Choroid plexus epithelial cell (primary cell): Measurements from ENCODE around the gene NXPH3.
"Not testable (repeated sequence)": the region's sequence is repeated elsewhere in the genome, so short reads cannot be mapped to it uniquely, and the experiment has no call there.

Source experiments
- DNase-seq: peaks from one replicate; pipeline ENCODE4 v3.0.0-alpha.2; 2010; ENCODE audit warnings: low read depth
- H3K4me3 ChIP-seq: 2 replicates; pipeline ENCODE4 v1.5.1; 2011; ENCODE audit warnings: low read depth, mild to moderate bottlenecking, control low read depth, low read length, moderate library complexity
- TF ChIP-seq, protein P1 (sequence below): conservative IDR thresholded peaks from 2 replicates; pipeline ENCODE4 v1.5.1; 2011; ENCODE audit warnings: low read depth, mild to moderate bottlenecking, control low read depth, inconsistent platforms, low read length, moderate library complexity

The NXPH3 gene

DNA sequence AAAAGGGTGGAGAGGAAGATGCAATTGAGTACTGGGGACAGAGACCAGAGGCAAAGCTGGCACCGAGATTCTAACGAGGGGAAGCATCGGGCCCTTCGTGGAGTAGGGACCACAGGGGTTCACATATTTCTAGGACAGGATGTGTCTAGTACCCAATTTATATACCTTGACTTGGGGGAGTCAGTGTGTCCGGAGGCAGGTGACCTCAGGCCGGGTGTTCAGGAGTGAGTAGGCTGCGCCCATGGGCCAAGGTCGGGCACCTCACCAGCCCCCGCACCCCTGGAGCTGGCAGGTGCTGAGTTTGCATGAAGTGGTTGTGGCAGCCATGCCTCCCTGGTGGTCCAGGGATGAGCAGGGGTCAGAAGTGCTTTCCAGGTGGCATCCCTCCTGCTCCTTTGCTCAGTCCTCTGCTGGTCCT, 8.6 kb upstream of the NXPH3 start:
- H3K4me3 ChIP-seq, result no peak overlapping the region
- TF ChIP-seq, protein P1, sequence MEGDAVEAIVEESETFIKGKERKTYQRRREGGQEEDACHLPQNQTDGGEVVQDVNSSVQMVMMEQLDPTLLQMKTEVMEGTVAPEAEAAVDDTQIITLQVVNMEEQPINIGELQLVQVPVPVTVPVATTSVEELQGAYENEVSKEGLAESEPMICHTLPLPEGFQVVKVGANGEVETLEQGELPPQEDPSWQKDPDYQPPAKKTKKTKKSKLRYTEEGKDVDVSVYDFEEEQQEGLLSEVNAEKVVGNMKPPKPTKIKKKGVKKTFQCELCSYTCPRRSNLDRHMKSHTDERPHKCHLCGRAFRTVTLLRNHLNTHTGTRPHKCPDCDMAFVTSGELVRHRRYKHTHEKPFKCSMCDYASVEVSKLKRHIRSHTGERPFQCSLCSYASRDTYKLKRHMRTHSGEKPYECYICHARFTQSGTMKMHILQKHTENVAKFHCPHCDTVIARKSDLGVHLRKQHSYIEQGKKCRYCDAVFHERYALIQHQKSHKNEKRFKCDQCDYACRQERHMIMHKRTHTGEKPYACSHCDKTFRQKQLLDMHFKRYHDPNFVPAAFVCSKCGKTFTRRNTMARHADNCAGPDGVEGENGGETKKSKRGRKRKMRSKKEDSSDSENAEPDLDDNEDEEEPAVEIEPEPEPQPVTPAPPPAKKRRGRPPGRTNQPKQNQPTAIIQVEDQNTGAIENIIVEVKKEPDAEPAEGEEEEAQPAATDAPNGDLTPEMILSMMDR, result no peak
- DNase-seq, result no peak

DNA sequence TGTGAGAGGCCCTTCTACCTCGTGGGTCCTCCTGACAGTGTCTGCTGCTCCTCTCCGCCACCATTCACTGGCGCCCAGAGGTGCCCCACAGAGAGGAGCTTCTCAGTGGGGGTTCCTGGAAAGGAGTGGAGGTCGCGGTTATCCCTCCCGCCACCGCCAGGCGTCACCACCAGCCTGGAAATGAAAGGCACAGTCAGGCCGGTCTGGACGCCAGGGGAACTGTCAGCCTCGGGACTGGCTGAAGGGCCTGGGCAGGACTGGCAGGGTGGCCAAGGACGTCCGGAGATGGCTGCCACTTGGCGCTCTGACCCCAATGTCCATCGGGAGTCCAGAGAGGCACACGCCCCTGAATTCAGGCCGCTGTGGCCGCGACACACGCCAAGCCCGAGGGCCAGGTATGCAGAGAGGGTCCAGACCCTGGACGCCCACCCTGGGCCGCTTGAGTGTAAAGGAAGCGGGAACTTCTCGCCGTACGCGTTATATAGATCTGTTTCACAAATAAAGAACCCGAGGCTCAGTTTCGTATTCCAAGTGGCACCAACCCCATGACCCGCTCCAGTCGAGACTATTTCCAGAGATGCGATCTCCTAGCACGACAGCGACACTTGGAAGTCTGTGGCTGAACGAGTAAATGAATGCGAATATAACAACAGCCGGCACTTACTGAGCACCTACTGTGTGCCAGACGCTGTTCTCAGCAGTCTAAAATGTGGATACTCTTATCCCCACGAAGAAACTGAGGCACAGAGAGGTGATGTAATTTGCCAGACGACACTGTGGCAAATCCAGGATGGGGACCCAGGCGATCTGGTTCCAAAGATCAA, 7.6 kb upstream of the NXPH3 start:
- TF ChIP-seq, protein P1, result peak; percentile 93
- DNase-seq, result peak; percentile 80
- peak overlapping the region; percentile 50 for H3K4me3 ChIP-seq

DNA sequence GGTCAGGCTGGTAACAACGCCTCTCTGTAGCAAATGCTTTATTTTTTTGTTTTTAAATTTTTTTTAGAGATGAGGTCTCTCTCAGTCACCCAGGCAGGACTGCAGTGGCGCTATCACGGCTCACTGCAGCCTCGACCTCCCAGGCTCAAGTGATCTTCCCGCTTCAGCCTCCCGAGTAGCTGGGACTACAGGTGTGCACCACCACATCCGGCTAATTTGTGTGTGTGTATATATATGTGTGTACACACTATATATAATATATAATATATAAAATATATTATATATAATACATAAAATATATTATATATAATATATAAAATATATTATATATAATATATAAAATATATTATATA, 7.0 kb upstream of the NXPH3 start:
- DNase-seq, H3K4me3 ChIP-seq: not testable (repeated sequence)

DNA sequence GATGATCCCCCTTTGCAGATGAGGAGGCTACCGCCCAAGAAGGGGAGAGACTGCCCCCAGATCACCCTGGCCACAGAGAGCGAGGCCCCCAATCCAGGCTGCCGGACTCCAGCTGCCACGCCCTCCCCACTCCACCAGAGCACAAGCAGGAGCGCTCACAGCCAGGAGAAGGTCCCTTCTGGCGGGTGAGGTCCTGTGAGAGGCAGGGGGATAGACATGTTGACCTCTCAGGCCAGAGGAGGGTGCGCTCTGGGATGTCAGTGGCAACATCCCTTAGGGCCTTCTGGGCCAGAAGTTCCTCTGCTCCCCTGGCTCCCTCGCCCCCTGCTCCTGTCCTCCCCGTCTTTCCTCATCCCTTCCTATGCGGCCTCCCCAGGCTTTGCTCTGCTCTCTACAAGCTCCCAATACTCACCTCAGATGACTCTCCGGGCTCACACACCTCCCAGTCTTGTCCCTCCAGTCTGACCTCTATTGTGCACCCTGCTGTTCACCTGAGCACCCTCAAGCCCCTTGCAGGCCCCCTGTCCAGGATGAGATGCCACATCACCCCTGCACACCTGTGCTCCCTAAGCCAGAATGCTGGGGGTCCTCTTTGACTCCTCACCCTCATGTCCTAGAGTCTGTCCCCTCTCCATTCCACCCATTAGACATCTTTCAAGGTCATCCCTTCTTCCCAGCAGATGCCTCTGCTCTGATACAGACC, 5.0 kb upstream of the NXPH3 start:
- no peak overlapping the region for H3K4me3 ChIP-seq
- TF ChIP-seq, protein P1, result no peak
- DNase-seq, result no peak

DNA sequence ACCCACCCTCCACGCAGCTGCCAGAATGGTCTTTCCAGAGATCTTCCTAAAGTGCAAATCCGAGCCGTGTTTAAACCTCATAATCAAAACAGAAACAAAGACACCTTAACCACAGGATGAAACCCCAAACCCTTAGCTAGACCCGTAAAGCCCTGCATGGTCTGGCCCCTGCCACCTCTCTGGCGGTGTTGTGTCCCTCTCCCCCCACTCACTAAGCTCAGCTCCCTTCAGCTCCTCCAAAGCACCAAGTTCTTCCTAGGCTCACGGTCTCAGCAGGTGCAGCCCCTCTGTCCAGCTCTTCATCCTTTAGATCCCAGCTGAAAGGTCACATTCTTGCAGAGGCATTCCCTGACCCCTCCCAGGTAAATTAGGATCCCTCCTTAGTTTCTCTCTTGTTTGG, 4.4 kb upstream of the NXPH3 start:
- TF ChIP-seq, protein P1, result no peak
- no peak overlapping the region for H3K4me3 ChIP-seq
- no peak for DNase-seq

DNA sequence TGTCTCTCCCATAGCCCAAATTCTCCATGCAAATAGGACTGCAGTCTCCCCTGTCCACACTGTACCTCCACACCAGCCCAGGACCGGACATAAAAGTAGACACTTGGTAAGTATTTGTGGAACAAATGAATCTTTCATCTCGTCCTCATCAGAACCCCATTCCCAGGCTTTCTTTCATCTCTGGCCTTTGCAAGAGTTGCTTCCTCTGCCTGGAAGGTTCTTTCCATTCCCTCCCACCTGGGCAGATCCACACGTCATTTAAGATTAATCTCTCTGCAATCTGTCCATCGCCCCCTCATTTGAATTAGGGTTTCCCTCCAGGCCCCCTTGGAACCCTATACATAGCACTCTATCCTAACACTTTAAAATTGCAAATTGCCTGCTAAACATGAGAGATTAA, 3.9 kb upstream of the NXPH3 start:
- TF ChIP-seq, protein P1, result no peak
- no peak overlapping the region for H3K4me3 ChIP-seq
- DNase-seq, result no peak

DNA sequence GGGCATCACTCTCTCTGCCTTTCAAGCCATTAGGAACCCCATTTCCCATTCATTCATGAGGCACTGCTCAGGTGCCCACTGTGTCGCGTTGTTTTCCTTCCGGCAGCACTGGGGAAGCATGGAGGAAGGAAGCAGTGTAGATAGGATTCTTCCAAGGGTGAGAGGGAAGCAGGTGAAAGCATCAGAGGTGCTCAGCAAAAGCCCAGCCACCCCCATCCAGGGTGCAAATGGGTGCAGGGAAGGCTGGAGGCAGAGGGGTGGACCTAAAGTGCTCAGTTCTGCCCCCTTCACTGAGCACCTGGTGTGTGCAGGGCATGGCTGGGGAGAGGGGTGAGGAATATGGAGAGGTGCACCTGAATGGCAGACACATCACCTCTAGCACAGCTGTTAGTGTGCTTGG, 3.4 kb upstream of the NXPH3 start:
- no peak for DNase-seq
- TF ChIP-seq, protein P1, result no peak
- H3K4me3 ChIP-seq, result no peak overlapping the region
